ENCODE results near the gene NECTIN4.

GRCh38 chr1:161082996-161083747 is 6.2 kb downstream of the NECTIN4 start:
- TF ChIP-seq CHD2 (IDR thresholded peaks at IDR 0.05; ENCODE audit: low read length, partially characterized antibody) (no peak), REST (IDR thresholded peaks at IDR 0.05; ENCODE audit: low read depth, low read length) (no peak), POLR2AphosphoS5 (IDR thresholded peaks at IDR 0.05; ENCODE audit: low read depth, low read length) (no peak)
- TF ChIP-seq, protein P1, sequence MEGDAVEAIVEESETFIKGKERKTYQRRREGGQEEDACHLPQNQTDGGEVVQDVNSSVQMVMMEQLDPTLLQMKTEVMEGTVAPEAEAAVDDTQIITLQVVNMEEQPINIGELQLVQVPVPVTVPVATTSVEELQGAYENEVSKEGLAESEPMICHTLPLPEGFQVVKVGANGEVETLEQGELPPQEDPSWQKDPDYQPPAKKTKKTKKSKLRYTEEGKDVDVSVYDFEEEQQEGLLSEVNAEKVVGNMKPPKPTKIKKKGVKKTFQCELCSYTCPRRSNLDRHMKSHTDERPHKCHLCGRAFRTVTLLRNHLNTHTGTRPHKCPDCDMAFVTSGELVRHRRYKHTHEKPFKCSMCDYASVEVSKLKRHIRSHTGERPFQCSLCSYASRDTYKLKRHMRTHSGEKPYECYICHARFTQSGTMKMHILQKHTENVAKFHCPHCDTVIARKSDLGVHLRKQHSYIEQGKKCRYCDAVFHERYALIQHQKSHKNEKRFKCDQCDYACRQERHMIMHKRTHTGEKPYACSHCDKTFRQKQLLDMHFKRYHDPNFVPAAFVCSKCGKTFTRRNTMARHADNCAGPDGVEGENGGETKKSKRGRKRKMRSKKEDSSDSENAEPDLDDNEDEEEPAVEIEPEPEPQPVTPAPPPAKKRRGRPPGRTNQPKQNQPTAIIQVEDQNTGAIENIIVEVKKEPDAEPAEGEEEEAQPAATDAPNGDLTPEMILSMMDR (IDR thresholded peaks at IDR 0.05): no peak

Measured in SK-N-SH (cell line).